Measurements from ENCODE around the gene PDPK1. TPM values are rescaled to one million over a fixed set of nuclear protein-coding genes. Genes with fewer than 3 reads are reported as not detected.
"Not testable (repeated sequence)": the region's sequence is repeated elsewhere in the genome, so short reads cannot be mapped to it uniquely, and the experiment has no call there.

PDPK1 gene
- total RNA-seq, 1 experiment from 2014 or later: 69.8 TPM

- Mint-ChIP-seq H3K4me1 (ENCODE audit: low read depth, unreplicated experiment) (no peaks in the 10 kb centered on the region), H3K27me3 (ENCODE audit: insufficient read depth, unreplicated experiment) (no peaks in the 10 kb centered on the region), H3K4me3 (ENCODE audit: unreplicated experiment) (peak overlapping the region; percentile 95), H3K9me3 (ENCODE audit: unreplicated experiment) (no peaks in the 10 kb centered on the region), H3K36me3 (ENCODE audit: insufficient read depth, unreplicated experiment) (peaks cover 31% of the 10 kb centered on the region), H3K27ac (ENCODE audit: unreplicated experiment) (peak overlapping the region; percentile 97)
- Histone ChIP-seq H3K4me1 (no peaks in the 10 kb centered on the region), H3K4me3 (ENCODE audit: low read depth, low read length) (peak overlapping the region; percentile 81), H3K9me3 (no peaks in the 10 kb centered on the region), H3K27me3 (replicated peaks; ENCODE audit: control insufficient read depth, insufficient read depth, low read length) (no peaks in the 10 kb centered on the region), H3K36me3 (ENCODE audit: control insufficient read depth, insufficient read depth, low read length) (no peaks in the 10 kb centered on the region)
- TF ChIP-seq CTCF (IDR thresholded peaks at IDR 0.05; ENCODE audit: insufficient read depth in 1 of 2, low read depth in 1 of 2, low read length in 1 of 2, severe bottlenecking in 1 of 2, unreplicated experiment in 1 of 2): no peak
- DNase-seq: peak; percentile 95 to 96
- intact Hi-C loops (cut with micrococcal nuclease; ENCODE audit: unreplicated experiment): no loop called here
- ChIA-PET POLR2A (interaction anchor here (0.6 to 1.5 kb wide), 3 partner anchors 78 to 388 kb away, joined by 3 to 6 read pairs (median 3); partner anchors contain the start of gene KCTD5), CTCF (interaction anchor here (0.8 kb wide), 1 partner anchor 79 kb away, joined by 5 read pairs; the partner anchor contains the start of gene KCTD5)
- BruUV-seq (replicated peaks): TSS peak; percentile 56
Measured at GRCh38 chr16:2603165-2604015, 65.6 kb downstream of the PDPK1 start.

- H3K27me3 ChIP-seq (replicated peaks; ENCODE audit: control insufficient read depth, insufficient read depth, low read length); H3K9me3 ChIP-seq; intact Hi-C loops (cut with micrococcal nuclease; ENCODE audit: unreplicated experiment); H3K9me3 Mint-ChIP-seq (ENCODE audit: unreplicated experiment); H3K27me3 Mint-ChIP-seq (ENCODE audit: insufficient read depth, unreplicated experiment); H3K4me1 ChIP-seq; DNase-seq; H3K36me3 ChIP-seq (ENCODE audit: control insufficient read depth, insufficient read depth, low read length); BruUV-seq (replicated peaks); H3K4me1 Mint-ChIP-seq (ENCODE audit: low read depth, unreplicated experiment): not testable (repeated sequence)
- Mint-ChIP-seq H3K36me3 (ENCODE audit: insufficient read depth, unreplicated experiment) (peaks cover 26% of the 10 kb centered on the region), H3K27ac (ENCODE audit: unreplicated experiment) (peak overlapping the region; percentile 97), H3K4me3 (ENCODE audit: unreplicated experiment) (peak overlapping the region; percentile 95)
- CTCF ChIA-PET: interaction anchor here (0.8 kb wide), 1 partner anchor 78 kb away, joined by 5 read pairs; the partner anchor contains the start of gene KCTD5
- POLR2A ChIA-PET: interaction anchor here (1.5 kb wide), 1 partner anchor 78 kb away, joined by 6 read pairs; the partner anchor contains the start of gene KCTD5
- peak overlapping the region; percentile 81 for H3K4me3 ChIP-seq (ENCODE audit: low read depth, low read length)
Measured at GRCh38 chr16:2604016-2604369, 66.2 kb downstream of the PDPK1 start.

- H3K4me1 Mint-ChIP-seq (ENCODE audit: low read depth, unreplicated experiment); H3K9me3 Mint-ChIP-seq (ENCODE audit: unreplicated experiment); H3K4me3 Mint-ChIP-seq (ENCODE audit: unreplicated experiment); H3K4me3 ChIP-seq (ENCODE audit: low read depth, low read length); H3K9me3 ChIP-seq; BruUV-seq (replicated peaks); H3K27me3 Mint-ChIP-seq (ENCODE audit: insufficient read depth, unreplicated experiment); H3K27ac Mint-ChIP-seq (ENCODE audit: unreplicated experiment); DNase-seq; intact Hi-C loops (cut with micrococcal nuclease; ENCODE audit: unreplicated experiment); H3K4me1 ChIP-seq; CTCF ChIA-PET; POLR2A ChIA-PET; H3K36me3 ChIP-seq (ENCODE audit: control insufficient read depth, insufficient read depth, low read length); H3K27me3 ChIP-seq (replicated peaks; ENCODE audit: control insufficient read depth, insufficient read depth, low read length): not testable (repeated sequence)
- peaks cover 34% of the 10 kb centered on the region for H3K36me3 Mint-ChIP-seq (ENCODE audit: insufficient read depth, unreplicated experiment)
Measured at GRCh38 chr16:2606820-2607219, 69.0 kb downstream of the PDPK1 start.

GRCh38 chr16:2609345-2609744 lies 71.5 kb downstream of the PDPK1 start:
- H3K4me3 ChIP-seq (ENCODE audit: low read depth, low read length); H3K27me3 ChIP-seq (replicated peaks; ENCODE audit: control insufficient read depth, insufficient read depth, low read length); POLR2A ChIA-PET; H3K4me1 ChIP-seq; intact Hi-C loops (cut with micrococcal nuclease; ENCODE audit: unreplicated experiment); H3K9me3 Mint-ChIP-seq (ENCODE audit: unreplicated experiment); H3K27me3 Mint-ChIP-seq (ENCODE audit: insufficient read depth, unreplicated experiment); H3K4me1 Mint-ChIP-seq (ENCODE audit: low read depth, unreplicated experiment); H3K27ac Mint-ChIP-seq (ENCODE audit: unreplicated experiment); BruUV-seq (replicated peaks); H3K36me3 ChIP-seq (ENCODE audit: control insufficient read depth, insufficient read depth, low read length); H3K4me3 Mint-ChIP-seq (ENCODE audit: unreplicated experiment); CTCF ChIA-PET; DNase-seq; H3K9me3 ChIP-seq: not testable (repeated sequence)
- H3K36me3 Mint-ChIP-seq (ENCODE audit: insufficient read depth, unreplicated experiment): peaks cover 15% of the 10 kb centered on the region

Measured in Caco-2 (cell line).